Smooth muscle cell (in vitro differentiated cells): ENCODE measurements around the gene RGR. TPM values are rescaled to one million over a fixed set of nuclear protein-coding genes. Genes with fewer than 3 reads are reported as not detected.

Experiments used
- DNase-seq: peaks from one replicate; lab custom pipeline; 2025; ENCODE audit not compliant: unreplicated experiment; lab: John Stamatoyannopoulos, UW
- H2AFZ ChIP-seq: fragments of 200-600 bp; sonication (generic); 2 replicates; pipeline ENCODE4 v1.6.0; 2016; ENCODE audit warnings: antibody characterized with exemption, low read depth, mild to moderate bottlenecking
- H3F3A ChIP-seq: fragments of 200-600 bp; sonication (generic); 2 replicates; pipeline ENCODE4 v1.6.0; 2017; ENCODE audit warnings: antibody characterized with exemption, low read depth
- H3K27ac ChIP-seq: fragments of 200-600 bp; sonication (generic); 2 replicates; pipeline ENCODE4 v1.5.1; 2016; ENCODE audit warnings: low read depth, mild to moderate bottlenecking
- H3K27me3 ChIP-seq: fragments of 200-600 bp; sonication (generic); 2 replicates; pipeline ENCODE4 v1.6.1; 2016; ENCODE audit warnings: low read depth, mild to moderate bottlenecking
- H3K36me3 ChIP-seq: fragments of 200-600 bp; sonication (generic); 2 replicates; pipeline ENCODE4 v1.5.1; 2016; ENCODE audit warnings: low read depth
- H3K4me1 ChIP-seq: fragments of 200-600 bp; sonication (generic); 2 replicates; pipeline ENCODE4 v1.5.1; 2016; ENCODE audit warnings: low read depth
- H3K4me2 ChIP-seq: fragments of 200-600 bp; sonication (generic); 2 replicates; pipeline ENCODE4 v1.6.0; 2016; ENCODE audit warnings: mild to moderate bottlenecking
- H3K4me3 ChIP-seq: fragments of 200-600 bp; sonication (generic); 2 replicates; pipeline ENCODE4 v1.5.1; 2016; ENCODE audit warnings: mild to moderate bottlenecking
- H3K79me2 ChIP-seq: fragments of 200-600 bp; sonication (generic); 2 replicates; pipeline ENCODE4 v1.6.0; 2016; ENCODE audit warnings: low read depth, mild to moderate bottlenecking
- H3K9ac ChIP-seq: fragments of 200-600 bp; sonication (generic); 2 replicates; pipeline ENCODE4 v1.6.0; 2016; ENCODE audit warnings: low read depth
- H3K9me3 ChIP-seq: fragments of 200-600 bp; sonication (generic); replicated peaks from 2 replicates; pipeline ENCODE4 v1.5.1; 2016; ENCODE audit warnings: low read depth
- H4K20me1 ChIP-seq: fragments of 200-600 bp; sonication (generic); 2 replicates; pipeline ENCODE4 v1.6.0; 2016; ENCODE audit warnings: low read depth
- CTCF ChIP-seq: fragments of 200-600 bp; sonication (generic); IDR thresholded peaks from 2 replicates; pipeline ENCODE4 v1.5.1; 2017; ENCODE audit warnings: borderline replicate concordance, mild to moderate bottlenecking, antibody characterized with exemption; ENCODE audit not compliant: insufficient read depth, poor library complexity, severe bottlenecking
- WGBS: methylation state at CpG from one replicate; pipeline ENCODE4 v1.1.7; 2016; ENCODE audit warnings: low lambda C conversion rate; 5-methylcytosine and 5-hydroxymethylcytosine counted together
- polyA plus RNA-seq: library from polyadenylated mRNA; unstranded; fragments of >200 nt; fragmentation: Nextera tagmentation; extraction: Ambion mirVana; gene quantifications from 2 replicates; pipeline ENCODE4 v1.2.1, GENCODE V29; 2016
- total RNA-seq: library from RNA; depleted of rRNA; stranded (reverse); fragments of >200 nt; gene quantifications from 2 replicates; pipeline ENCODE4 v1.2.3, GENCODE V29; 2014

RGR gene
- total and polyA plus RNA-seq, 2 experiments from 2014 or later, result not detected

GRCh38 chr10:84306751-84307384 lies 62.0 kb downstream of the RGR start:
- H3K9ac ChIP-seq, result no peak overlapping the region
- H3K27ac ChIP-seq, result no peak overlapping the region
- no peaks in the 10 kb centered on the region for H3K4me1 ChIP-seq
- DNase-seq, result no peak
- no peak overlapping the region for H3K4me3 ChIP-seq
- H3F3A ChIP-seq, result no peaks in the 10 kb centered on the region
- H2AFZ ChIP-seq, result no peak overlapping the region
- H3K36me3 ChIP-seq, result no peaks in the 10 kb centered on the region
- no peaks in the 10 kb centered on the region for H4K20me1 ChIP-seq
- H3K79me2 ChIP-seq, result no peaks in the 10 kb centered on the region
- H3K27me3 ChIP-seq, result no peaks in the 10 kb centered on the region
- no peak for TF ChIP-seq CTCF
- no peak overlapping the region for H3K4me2 ChIP-seq
- no peaks in the 10 kb centered on the region for H3K9me3 ChIP-seq
- 88% methylated on average over 4 of the region's 4 CpGs for WGBS

- H3K4me1 ChIP-seq, result no peaks in the 10 kb centered on the region
- no peak overlapping the region for H3K4me3 ChIP-seq
- H3K36me3 ChIP-seq, result no peaks in the 10 kb centered on the region
- H3K27ac ChIP-seq, result no peak overlapping the region
- DNase-seq, result no peak
- no peaks in the 10 kb centered on the region for H3K79me2 ChIP-seq
- H2AFZ ChIP-seq, result no peak overlapping the region
- H3K9me3 ChIP-seq, result no peaks in the 10 kb centered on the region
- H4K20me1 ChIP-seq, result no peaks in the 10 kb centered on the region
- no peaks in the 10 kb centered on the region for H3K27me3 ChIP-seq
- 50% methylated on average over 1 of the region's 1 CpG for WGBS
- H3K4me2 ChIP-seq, result no peak overlapping the region
- TF ChIP-seq CTCF, result no peak
- no peaks in the 10 kb centered on the region for H3F3A ChIP-seq
- H3K9ac ChIP-seq, result no peak overlapping the region
These were observed 63.2 kb downstream of the RGR start for GRCh38 chr10:84308021-84308420.

- WGBS, result 69% methylated on average over 6 of the region's 6 CpGs
- H3K79me2 ChIP-seq, result no peaks in the 10 kb centered on the region
- no peaks in the 10 kb centered on the region for H4K20me1 ChIP-seq
- H3K4me1 ChIP-seq, result no peaks in the 10 kb centered on the region
- no peaks in the 10 kb centered on the region for H3K9me3 ChIP-seq
- H3F3A ChIP-seq, result no peaks in the 10 kb centered on the region
- no peak overlapping the region for H3K9ac ChIP-seq
- H3K36me3 ChIP-seq, result no peaks in the 10 kb centered on the region
- no peak overlapping the region for H2AFZ ChIP-seq
- no peaks in the 10 kb centered on the region for H3K27me3 ChIP-seq
- no peak overlapping the region for H3K4me2 ChIP-seq
- DNase-seq, result no peak
- no peak overlapping the region for H3K27ac ChIP-seq
- H3K4me3 ChIP-seq, result no peak overlapping the region
- no peak for TF ChIP-seq CTCF
These were observed 63.8 kb downstream of the RGR start for GRCh38 chr10:84308481-84309304.

Other genes with a start within 250 kb of the RGR start
- gene GHITM, start 105.5 kb upstream of the RGR start, total RNA-seq, result 160 and 171 TPM in 2 replicates
- 147 and 160 TPM in 2 replicates for gene GHITM, start 105.5 kb upstream of the RGR start, polyA plus RNA-seq
- 0.45 and 1.6 TPM in 2 replicates for gene GPR15LG, start 71.3 kb upstream of the RGR start, total RNA-seq
- 0.49 TPM in 1 of 2 replicates, not detected in the other for gene GPR15LG, start 71.3 kb upstream of the RGR start, polyA plus RNA-seq
- 0.67 and 4.3 TPM in 2 replicates for gene CDHR1, start 50.5 kb upstream of the RGR start, total RNA-seq
- gene CDHR1, start 50.5 kb upstream of the RGR start, polyA plus RNA-seq, result 1.2 and 1.9 TPM in 2 replicates
- not detected in 2 replicates for gene LRIT2, start 19.5 kb upstream of the RGR start, total RNA-seq
- not detected in 2 replicates for gene LRIT2, start 19.5 kb upstream of the RGR start, polyA plus RNA-seq
- gene LRIT1, start 3.5 kb upstream of the RGR start, total RNA-seq, result not detected in 2 replicates
- not detected in 2 replicates for gene LRIT1, start 3.5 kb upstream of the RGR start, polyA plus RNA-seq
- 42.1 and 53.8 TPM in 2 replicates for gene CCSER2, start 83.5 kb downstream of the RGR start, total RNA-seq
- 32.8 and 46.9 TPM in 2 replicates for gene CCSER2, start 83.5 kb downstream of the RGR start, polyA plus RNA-seq